ENCODE measurements around the gene PRR23C. TPM values are rescaled to one million over a fixed set of nuclear protein-coding genes. Genes with fewer than 3 reads are reported as not detected.

The PRR23C gene
- total and polyA plus RNA-seq, 4 donors: not detected

GRCh38 chr3:138995706-138996105 is 49.0 kb downstream of the PRR23C start (continued):
- TF ChIP-seq REST (IDR thresholded peaks at IDR 0.05): no peak
- no peak for TF ChIP-seq FOXA1 (IDR thresholded peaks at IDR 0.05)
- no peak for TF ChIP-seq FOXA2 (IDR thresholded peaks at IDR 0.05)
- no peak for TF ChIP-seq NR2F2 (IDR thresholded peaks at IDR 0.05)
- no peak for TF ChIP-seq HNF4G (IDR thresholded peaks at IDR 0.05)
- no peak for TF ChIP-seq JUND (IDR thresholded peaks at IDR 0.05)
- TF ChIP-seq YY1 (IDR thresholded peaks at IDR 0.05): no peak
- TF ChIP-seq EGR1 (IDR thresholded peaks at IDR 0.05; ENCODE audit: low read depth in 2 of 2): no peak

Other genes with a start within 250 kb of the PRR23C start
- 10 to 100 TPM; 13.4 to 15.9 TPM for gene PIK3CB, start 210.0 kb downstream of the PRR23C start, total RNA-seq
- 1 to 10 TPM; 4.7 to 8.8 TPM for gene PIK3CB, start 210.0 kb downstream of the PRR23C start, polyA plus RNA-seq
- not detected for gene FOXL2, start 97.8 kb downstream of the PRR23C start, total RNA-seq
- gene FOXL2, start 97.8 kb downstream of the PRR23C start, polyA plus RNA-seq: not detected
- not detected for gene FOXL2NB, start 97.7 kb downstream of the PRR23C start, total RNA-seq
- gene FOXL2NB, start 97.7 kb downstream of the PRR23C start, polyA plus RNA-seq: not detected
- not detected for gene PRR23A, start 38.6 kb downstream of the PRR23C start, total RNA-seq
- not detected for gene PRR23A, start 38.6 kb downstream of the PRR23C start, polyA plus RNA-seq
- not detected for gene PRR23B, start 24.0 kb downstream of the PRR23C start, total RNA-seq
- gene PRR23B, start 24.0 kb downstream of the PRR23C start, polyA plus RNA-seq: not detected

Measured in liver (tissue), 5 donors.